ENCODE results near the gene HSF2BP.
"Not testable (repeated sequence)": the region's sequence is repeated elsewhere in the genome, so short reads cannot be mapped to it uniquely, and the experiment has no call there.

The HSF2BP gene

DNA sequence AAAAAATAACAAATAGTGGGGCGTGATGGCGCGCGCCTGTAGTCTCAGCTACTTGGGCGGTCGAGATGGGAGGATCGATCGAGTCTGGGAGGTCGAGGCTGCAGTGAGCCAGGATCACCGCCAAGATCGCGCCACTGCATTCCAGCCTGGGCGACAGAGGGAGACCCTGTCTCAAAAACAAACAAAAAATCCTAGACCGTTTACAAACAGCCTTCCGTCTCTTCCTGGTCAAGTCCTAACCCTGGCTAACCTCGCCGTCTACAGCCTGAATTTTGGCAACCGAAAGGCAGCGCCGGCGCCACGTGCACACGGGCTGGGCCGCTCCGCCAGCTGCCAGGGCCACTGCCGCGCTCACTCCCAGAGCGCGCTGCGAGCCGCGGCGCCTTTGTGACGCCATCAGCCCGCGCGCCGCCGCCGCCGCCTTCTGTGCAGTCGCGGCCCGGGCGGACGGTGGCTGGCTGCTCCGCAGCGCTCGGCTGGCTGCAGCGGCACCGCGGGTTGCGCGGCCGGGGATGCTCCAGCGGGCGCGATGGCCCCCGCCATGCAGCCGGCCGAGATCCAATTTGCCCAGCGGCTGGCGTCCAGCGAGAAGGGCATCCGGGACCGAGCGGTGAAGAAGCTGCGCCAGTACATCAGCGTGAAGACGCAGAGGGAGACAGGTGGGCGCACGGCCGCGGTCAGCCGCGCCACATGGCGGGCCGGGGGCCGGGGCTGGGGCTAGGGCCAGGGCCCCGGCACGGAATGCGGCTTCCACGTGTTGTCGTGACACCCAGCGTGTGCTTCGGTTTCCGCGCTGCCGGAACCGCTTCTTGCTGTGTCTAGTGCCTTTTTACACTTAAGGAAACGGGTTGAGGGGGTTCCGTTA lies at the start of gene HSF2BP, which contains the start of gene RRP1B:
TSS of gene HSF2BP (minus strand) at position 353 of the 865 bp plus-strand sequence. CDS start 1,392 bp downstream, outside the sequence.
TSS of gene RRP1B (plus strand) at position 425 of the 865 bp plus-strand sequence. CDS start at position 530, 105 bp downstream.
- DNase-seq (ENCODE audit: low read depth): peak; percentile 69

DNA sequence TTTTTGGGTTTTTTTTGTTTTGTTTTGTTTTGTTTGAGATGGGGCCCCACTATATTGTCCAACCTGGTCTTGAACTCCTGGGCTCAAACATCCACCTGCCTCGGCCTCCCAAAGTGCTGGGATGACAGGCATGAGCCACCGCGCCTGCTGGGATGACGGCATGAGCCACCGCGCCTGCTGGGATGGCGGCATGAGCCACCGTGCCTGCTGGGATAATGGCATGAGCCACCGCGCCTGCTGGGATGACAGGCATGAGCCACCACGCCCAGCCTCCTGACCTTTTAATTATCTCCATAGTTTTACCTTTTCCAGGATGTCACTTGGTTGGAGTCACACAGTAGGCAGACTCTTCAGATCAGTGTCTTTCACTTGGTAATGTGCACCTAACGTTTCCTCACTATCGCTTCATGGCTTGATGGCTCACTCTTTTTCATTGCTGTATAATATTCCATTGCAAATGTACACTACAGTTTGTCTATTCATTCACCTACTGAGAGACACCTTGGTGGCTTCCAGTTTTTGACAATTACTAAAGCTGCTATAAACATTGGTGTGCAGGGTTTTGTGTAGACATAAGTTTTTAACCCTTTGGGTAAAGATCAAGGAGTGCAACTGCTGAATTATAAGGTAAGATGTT lies 49.6 kb upstream of the HSF2BP start:
- no peak for DNase-seq (ENCODE audit: low read depth)

GRCh38 chr21:43707462-43707861 lies 48.2 kb upstream of the HSF2BP start:
- DNase-seq (ENCODE audit: low read depth): no peak

DNA sequence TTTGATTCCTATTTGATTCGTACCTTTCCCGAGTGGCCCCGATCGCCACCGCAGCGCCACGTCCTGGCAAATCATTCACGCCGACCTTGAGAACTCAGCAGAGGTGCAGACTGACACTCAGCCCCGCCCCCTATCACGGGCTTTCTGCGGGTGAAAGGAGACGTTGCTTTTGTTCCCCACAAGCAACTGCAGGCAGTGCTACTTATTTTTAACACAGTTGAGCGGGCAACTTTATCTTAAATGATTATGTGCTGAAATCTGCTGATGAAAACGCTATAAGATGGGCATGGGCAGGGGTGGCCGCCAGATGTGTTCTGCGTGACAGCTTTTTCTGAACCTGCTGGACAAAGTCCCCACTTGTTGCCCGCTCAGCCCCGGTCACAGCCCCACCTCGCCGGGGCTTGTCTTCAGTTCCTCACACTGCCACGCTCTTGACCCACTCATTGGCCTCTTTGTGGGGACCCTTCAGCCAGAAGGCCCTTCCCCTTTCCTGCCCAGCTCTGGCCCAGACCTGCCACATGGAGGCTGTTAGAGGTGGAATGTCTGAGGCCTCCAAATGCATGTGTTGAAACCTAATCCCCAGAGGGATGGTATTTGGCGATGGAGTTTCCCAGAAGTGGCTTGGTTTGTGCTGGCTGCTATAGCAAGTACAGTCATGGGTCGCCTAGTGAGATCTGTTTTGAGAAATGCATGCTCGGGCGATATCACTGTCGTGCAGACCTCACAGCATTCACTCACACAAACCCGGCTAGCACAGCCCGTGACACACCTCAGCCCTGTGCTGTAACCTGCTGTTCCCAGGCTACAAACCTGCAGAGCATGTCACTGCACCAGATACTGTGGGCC lies 44.0 kb upstream of the HSF2BP start:
- no peak for DNase-seq (ENCODE audit: low read depth)

GRCh38 chr21:43702785-43703034 lies 43.4 kb upstream of the HSF2BP start:
- no peak for DNase-seq (ENCODE audit: low read depth)

DNA sequence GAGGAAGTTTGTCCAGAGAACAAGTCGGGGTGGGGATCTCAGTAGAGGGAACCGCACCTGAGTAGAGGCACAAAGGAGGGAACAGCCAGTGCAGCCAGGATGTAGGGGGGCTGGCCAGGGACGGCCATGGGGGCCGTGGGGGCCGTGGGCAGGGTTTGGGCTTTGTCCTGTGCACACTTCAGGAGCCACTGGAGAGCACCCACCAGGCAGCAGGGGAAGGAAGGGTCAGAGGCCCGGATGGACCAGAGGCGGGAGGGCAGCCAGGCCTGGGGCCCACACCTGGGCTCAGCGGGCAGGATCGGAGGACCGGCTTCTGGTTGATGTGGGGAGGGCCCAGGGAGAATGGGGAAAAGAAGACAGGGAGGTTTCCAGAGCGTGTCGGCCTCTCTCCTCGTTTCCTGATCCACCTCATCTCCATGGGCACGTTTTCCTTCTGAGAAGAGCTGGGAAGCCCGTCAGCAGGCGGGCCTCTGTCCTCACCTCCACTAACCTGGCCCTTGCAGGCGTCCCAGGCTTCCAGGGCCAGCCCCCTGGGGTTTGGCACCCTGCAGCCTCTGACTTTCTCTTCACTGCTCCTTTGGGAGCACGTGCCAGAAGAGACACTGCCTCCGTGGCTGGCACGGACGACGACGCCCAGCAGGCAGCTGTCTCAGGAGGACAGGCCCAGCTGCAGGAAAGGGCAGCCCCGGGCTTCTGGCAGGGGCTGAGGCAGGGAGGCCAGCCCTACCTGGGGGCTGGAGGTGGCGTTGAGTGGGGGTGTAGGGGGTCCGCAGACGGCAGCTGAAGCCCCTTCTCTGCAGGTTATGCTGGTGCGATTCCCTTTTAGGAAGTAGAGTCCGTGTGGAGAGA lies 42.9 kb upstream of the HSF2BP start:
- DNase-seq (ENCODE audit: low read depth): no peak

GRCh38 chr21:43699933-43700599 lies 40.8 kb upstream of the HSF2BP start:
- DNase-seq (ENCODE audit: low read depth): no peak

GRCh38 chr21:43699492-43699777 lies 40.1 kb upstream of the HSF2BP start:
- not testable (repeated sequence) for DNase-seq (ENCODE audit: low read depth)

DNA sequence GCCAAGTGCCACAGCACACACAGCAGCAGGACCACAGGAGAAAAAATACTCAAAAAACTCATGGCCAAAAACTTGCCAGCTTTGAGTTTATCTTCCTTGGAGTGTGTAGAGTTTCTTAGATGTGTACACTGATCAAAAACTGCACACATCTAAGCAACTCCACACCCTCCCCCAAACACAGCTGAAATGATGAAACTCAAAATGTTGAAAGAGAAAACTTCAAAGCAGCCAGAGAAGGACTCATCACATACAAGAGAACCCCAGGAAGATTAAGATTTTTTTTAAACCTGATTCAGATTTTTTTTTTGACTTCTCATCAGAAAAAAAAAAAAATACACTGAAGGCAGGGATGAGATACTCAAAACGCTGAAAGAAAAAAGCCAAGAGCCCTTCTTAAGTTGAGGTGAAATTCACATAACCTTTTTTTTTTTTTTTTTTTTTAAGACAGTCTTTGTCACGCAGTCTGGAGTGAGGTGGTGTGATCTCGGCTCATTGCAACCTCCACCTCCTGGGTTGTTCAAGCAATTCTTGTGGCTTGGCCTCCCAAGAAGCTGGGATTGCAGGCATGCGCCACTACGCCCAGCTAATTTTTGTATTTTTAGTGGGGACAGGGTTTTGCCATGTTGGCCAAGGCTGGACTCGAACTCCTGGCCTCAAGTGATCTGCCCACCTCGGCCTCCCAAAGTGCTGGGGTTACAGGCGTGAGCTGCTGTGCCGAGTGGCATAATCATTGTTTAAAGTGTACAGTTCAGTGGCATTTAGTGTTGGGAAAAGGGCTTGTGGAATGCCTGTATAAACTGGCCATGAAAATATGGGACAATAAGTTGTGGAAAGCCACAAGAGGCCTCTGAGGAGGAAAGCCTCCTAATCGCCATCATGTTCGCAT lies 38.7 kb upstream of the HSF2BP start:
- DNase-seq (ENCODE audit: low read depth): no peak

DNA sequence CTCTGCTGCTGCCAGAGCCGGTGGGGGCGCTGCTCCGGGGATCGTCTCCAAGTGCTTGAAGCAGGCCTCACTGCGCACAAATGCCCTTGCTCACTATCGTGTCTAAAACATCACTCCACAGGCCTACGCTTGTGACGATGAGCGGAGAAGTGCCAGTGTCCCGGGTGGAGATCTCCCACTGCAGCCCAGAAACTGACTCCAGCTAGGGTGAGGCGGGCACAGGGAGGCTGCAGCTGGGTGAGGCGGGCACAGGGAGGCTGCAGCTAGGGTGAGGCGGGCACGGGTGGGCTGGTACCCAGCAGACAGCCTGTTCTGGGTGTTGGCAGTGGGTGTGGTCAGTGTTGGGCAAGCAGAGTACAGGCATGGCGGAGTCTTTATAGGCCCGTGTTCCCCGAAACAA lies 36.9 kb upstream of the HSF2BP start:
- no peak for DNase-seq (ENCODE audit: low read depth)

DNA sequence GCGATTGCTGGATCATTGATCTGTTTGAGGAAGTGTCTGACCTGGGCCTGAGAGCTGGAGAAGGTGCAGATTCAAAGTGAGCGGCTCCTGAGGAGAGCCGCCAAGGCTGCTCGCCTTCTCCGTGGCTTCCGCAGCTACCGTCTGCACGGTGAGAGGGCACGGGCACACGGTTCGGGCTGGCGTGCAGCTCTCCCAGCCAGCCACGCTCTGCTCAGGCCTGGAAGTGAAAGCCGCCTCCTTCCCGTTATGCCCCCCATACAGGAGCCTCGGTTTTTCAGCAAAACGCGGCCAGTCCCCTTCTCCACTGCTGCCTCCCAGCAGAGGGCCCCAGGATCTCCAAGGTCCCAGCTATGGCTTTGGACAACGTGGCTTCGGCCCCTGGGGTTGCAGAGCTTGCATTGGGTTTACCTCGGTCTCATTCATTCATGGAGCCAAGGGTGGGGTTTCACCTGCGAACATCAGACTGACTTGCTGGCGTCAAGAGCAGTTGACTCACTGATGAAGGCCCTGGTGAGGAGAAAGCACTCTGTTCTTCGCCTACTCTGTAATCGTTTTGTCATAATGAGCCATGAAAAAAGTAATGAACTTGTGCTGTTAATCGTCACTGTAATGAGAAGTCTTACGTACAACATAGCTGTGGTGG lies 35.3 kb upstream of the HSF2BP start:
- DNase-seq (ENCODE audit: low read depth): no peak

GRCh38 chr21:43693981-43694380 lies 34.7 kb upstream of the HSF2BP start:
- DNase-seq (ENCODE audit: low read depth): no peak

DNA sequence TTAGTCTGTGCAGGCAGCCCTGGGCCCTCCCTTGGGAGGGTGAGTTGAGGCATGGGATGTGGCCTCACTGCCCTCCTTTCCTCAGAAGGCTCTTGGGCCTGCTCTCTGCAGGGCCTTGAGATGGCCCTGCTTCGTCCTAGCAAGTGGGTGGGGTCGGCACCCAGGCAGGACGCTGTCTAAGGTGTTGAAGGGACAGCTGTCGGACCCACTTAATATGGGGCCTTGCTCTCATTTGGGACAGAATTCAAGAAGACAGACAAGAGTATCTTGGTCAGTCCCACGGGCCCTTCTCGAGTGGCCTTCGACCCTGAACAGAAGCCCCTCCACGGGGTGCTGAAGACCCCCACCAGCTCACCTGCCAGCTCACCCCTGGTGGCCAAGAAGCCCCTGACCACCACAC lies 33.7 kb upstream of the HSF2BP start:
- no peak for DNase-seq (ENCODE audit: low read depth)

- no peak for DNase-seq (ENCODE audit: low read depth)
Measured at GRCh38 chr21:43691801-43692200, 32.5 kb upstream of the HSF2BP start.

DNA sequence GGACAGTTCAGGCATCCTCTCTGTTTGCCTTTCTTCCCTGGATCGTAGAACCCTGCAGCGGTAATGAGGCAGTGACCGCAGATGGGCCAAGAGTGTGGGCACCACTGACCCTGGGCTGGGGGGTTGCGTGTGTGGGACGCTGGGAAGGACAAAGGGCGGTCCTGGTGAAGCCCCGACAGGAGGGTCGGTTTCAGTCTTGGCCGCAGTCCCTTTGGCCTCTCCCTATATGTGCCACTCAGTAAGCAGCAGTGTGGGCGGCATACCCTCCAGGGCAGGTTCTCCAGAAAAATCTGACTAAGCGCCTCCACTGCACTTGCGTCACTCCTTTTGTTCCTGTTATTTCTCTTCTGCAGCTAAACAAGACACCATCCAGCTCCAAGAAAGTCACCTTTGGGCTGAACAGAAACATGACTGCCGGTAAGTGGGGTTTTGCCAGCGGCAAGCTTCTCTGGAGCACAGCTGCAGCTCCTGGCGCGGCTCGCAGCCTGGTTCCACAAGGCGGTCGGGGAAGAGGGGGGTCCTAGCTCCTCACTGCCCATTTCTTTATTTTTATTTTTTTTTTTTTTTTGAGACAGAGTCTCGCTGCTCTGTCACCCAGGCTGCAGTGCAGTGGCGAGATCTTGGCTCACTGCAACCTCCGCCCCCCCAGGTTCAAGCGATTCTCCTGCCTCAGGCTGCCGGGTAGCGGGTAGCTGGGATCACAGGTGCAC lies 32.0 kb upstream of the HSF2BP start:
- DNase-seq (ENCODE audit: low read depth): no peak

GRCh38 chr21:43690346-43690745 lies 31.1 kb upstream of the HSF2BP start:
- DNase-seq (ENCODE audit: low read depth): no peak

GRCh38 chr21:43689556-43690337 lies 30.5 kb upstream of the HSF2BP start:
- no peak for DNase-seq (ENCODE audit: low read depth)

DNA sequence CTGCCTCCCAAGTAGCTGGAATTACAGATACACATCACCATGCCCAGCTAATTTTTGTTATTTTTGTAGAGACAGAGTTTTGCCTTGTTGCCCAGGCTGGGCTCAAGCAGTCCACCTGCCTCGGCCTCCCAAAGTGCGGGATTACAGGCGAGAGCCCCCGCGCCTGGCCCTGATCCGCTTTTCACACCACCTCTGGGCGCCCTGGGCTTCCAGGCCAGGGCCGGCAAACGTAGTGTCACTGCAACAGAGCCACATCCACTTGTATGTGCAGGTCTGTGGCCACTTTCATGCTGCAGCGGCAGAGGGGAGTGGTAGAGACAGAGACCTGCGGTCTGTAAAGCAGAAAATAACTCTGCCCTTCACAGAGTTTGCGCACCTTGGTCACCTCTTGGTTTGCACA lies 29.6 kb upstream of the HSF2BP start:
- DNase-seq (ENCODE audit: low read depth): no peak

Data from stimulated activated CD4-positive, alpha-beta T cell treated with anti-CD3 and anti-CD28 coated beads, Interleukin-2, amount 100 ng/mL, for 4 hours (primary cell).